GM11168 (cell line): ENCODE data around the gene SCGB2A2.

Experiments
- in situ Hi-C: fragments of 300-500 bp; cut with MboI; formaldehyde crosslinking; loops from one replicate; pipeline ENCODE4 v1.12.0; 2022; ENCODE audit warnings: low sequenced_read_pairs; ENCODE audit not compliant: unreplicated experiment

SCGB2A2 gene

DNA sequence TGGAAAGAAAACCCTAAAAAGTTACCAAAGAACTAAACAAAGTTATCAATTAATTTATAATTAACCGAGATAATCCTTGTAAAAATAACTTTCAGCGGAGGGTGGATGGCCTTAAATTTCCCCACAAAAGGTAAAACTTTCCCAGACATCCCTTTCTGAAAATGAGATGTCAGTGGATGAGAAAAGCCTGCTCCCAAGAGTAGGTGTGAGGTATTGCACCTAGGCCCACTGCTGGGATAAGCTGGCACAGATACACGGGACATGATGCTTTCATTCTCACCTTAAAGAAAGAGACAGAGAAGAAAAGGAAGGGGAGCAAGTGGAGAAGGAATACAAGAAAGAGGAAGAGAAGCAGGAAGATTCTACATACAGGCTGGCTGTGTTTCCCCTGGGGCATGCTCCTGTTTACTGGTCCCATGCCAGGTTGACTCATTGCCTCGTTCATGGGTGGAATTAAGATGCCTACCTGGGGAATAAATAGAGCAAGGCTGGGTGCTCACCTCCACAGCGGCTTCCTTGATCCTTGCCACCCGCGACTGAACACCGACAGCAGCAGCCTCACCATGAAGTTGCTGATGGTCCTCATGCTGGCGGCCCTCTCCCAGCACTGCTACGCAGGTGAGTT is at the start of gene SCGB2A2:
Gene SCGB2A2 (plus strand): TSS at position 505 of the 625 bp plus-strand sequence. CDS start 59 bp downstream, at position 564.
- in situ Hi-C loops: no loop called here

DNA sequence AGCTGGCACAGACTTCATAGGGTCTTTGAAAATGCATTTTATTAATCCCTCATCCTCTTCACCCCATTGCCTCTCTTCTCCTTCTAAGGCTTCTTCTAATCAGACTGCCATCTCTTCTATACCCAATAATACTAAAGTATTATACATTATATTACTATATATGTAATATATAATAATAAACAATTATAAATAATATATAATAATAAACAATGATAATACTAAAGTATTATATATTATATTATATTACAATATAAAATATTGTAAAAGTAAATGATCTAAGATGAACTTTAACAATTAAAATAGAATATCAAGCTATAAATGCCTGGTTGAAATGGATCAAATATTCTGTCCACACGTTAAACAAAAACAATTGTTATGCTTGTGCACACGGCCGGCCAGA is 48.5 kb upstream of the SCGB2A2 start:
- in situ Hi-C loops: no loop called here

DNA sequence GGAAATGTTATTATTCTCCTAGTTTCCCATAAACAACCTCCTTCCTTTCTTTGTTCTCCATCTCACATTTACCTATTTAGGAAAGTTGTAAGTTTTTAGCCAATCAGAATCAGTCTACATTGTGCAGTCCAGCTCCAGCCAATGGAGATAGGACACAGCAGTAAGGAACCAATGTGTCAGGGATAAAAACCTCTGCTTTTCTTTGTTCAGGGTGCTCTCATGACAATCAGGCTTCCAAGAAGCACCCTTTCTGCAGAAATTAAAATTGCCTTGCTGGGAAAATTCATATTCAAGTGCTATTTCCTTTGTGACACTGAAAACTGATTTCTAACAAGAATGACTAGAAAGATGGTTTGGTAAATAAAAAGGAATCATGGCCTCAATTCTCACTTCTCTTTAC is 46.9 kb upstream of the SCGB2A2 start:
- in situ Hi-C loops: no loop called here

DNA sequence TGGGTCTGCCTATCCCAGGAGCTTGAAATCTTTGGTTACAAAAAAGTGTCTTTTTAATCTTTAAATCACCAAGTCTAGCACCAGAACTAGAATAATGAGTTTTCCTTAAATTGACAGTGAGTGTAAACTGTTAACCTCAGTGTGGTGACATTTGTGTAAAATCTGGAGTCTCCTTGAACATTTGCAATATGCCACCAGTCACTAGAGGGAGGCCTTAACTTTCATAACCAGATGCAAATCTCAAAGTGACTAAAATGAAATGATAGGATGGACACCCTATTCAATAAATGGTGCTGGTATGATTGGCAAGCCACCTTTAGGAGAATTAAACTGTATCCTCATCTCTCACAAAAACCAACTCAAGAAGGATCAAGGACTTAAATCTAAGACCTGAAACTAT is 36.2 kb upstream of the SCGB2A2 start:
- in situ Hi-C loops: no loop called here

DNA sequence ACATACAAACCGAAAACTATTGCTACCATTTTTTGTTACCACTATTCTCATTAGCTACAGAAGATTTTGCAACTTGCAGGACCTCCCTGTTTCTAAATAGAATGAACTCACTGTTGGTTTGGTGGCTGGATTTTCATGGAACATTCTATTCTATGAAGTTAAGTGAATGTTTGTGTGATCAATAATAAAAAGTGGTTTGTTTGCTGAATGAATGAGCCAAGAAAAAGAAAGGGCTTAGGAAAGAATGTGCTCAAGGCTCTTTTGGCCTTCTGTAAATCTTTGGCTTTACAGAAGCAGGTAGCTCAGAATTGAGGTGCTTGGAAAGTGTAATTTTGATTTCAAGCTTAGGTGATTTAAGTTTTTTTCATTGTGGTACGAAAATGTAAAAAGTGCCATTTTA is 33.8 kb upstream of the SCGB2A2 start:
- in situ Hi-C loops: no loop called here

DNA sequence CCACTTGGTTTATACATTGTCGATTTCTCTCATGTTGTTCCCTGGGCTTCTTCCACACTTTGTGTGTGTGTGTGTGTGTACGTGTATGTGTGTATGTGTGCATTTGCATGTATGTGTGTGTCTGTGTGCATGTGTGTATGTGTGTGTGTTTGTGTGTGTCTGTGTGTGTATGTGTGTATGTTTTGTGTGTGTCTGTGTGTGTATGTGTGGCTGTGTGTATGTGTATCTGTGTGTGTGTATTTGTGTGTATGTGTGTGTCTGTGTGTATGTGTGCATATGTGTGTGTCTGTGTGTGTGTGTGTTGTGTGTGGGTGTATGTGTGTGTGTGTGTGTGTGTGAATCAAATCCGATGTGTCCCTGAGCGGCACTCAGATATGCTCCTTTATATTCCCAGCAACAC is 32.5 kb upstream of the SCGB2A2 start:
- in situ Hi-C loops: no loop called here

DNA sequence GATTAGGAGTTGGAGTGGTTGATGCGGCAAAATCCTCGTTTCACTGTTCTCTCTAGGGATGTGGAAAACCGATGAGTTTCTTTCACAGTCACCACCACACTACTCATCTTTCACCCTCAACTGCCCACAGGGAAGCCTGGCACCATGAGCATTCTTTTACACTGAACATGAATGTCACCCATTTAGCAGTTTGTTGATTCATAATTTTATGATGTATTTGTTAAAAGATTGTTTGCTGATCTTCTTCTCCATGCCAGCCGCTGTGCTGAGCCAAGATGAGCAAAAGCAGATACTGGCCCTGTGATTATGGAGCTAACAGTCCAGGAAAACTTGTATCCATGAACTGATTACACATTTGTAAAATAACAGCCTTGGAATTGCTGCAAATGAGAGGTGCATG is 31.8 kb upstream of the SCGB2A2 start:
- in situ Hi-C loops: no loop called here

DNA sequence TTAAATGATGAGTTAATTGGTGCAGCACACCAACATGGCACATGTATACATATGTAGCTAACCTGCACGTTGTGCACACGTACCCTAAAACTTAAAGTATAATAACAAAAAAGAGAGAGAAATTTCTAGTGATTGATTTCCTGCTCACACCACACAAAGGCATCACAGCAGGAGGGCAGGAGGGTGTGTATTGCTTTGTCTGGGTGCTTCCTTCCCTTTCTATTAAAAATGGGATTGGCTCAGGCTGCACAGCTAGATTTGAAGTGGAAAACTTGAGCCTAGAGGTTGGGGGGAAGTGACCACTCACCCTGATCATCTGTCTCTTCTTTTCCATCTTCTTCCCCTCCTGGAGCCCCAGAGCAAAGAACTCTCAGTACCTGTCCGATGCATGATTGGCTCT is 28.9 kb upstream of the SCGB2A2 start:
- in situ Hi-C loops: no loop called here

DNA sequence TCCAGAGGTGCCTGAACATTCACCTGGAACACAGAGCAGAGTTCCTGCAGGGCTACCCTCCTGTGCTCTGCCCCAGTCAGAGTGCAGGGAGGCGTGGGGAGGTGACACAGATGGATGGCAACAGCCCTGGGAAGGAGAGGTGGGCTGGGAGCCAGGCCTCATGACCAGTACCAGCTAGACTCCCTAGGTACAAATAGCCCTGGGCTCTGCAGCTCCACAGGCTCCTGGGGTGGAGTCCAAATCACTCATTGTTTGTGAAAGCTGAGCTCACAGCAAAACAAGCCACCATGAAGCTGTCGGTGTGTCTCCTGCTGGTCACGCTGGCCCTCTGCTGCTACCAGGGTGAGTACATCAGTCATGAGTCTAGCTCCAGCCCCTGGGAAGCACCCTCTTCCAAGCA is 27.9 kb upstream of the SCGB2A2 start, which contains the start of gene SCGB1D2:
Gene SCGB1D2 (plus strand): TSS at position 219 of the 400 bp plus-strand sequence. CDS start 69 bp downstream, at position 288.
- in situ Hi-C loops: no loop called here

DNA sequence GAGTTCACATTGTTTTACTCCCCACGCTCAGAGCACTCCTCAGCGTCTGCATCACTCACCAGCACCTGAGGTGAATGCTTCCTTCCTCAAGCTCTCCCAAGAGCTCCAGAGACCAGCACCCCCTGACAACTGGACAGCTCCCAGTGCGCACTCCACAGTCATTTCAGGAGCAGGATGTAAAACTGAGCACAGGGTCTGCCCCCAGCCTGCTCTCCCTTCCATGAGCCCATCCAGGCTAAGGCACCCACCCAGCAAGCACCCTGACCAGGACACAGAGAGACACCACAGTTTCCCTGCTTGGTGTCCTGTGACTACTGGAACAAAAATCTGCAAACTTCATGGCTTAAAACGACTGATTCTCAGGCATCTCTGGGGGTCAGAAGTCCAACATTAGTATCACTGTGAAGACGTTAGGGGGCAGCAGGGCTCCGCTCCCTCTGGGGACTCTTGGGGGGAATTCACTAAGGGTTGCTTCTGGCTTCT is 24.6 kb upstream of the SCGB2A2 start:
- in situ Hi-C loops: no loop called here

DNA sequence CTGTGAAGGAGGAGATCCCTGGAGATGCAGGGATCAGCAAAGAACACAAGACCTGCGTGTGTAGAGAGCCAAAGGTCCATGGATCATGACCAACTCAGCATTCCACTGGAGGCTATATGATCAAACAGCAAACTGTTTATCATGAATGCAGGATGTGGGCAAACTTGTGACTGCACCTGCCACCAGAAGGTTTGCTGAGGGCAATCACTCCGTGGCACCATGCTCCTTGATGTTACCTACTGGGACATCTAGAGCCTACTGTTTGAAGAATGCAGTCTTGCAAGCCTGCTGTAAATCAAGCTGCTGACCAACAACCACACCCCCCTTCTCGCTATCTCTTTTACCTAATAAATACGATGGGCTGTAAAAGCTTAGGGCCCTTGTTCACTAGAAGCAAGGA is 18.3 kb upstream of the SCGB2A2 start:
- in situ Hi-C loops: no loop called here

DNA sequence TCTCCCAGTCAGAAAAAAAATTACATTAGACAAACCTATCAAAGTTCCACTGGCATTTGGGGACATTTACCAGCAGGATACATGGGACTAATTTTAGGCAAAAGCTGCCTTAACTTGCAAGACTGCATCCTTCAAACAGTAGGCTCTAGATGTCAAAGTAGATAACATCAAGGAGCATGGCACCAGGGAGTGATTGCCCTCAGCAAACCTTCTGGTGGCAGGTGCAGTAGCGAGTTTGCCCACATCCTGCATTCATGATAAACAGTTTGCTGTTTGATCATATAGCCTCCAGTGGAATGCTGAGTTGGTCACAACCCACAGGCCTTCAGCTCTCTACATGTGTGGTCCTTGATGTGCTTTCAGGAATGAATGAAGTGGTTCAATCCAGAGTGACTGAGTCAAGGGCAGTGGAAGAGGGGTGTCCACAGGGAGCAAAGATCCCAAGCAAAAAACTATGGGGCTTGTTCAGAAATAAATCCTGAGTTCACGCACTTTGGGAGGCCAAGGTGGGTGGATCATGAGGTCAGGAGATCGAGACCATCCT is 15.9 kb upstream of the SCGB2A2 start:
- in situ Hi-C loops: no loop called here

DNA sequence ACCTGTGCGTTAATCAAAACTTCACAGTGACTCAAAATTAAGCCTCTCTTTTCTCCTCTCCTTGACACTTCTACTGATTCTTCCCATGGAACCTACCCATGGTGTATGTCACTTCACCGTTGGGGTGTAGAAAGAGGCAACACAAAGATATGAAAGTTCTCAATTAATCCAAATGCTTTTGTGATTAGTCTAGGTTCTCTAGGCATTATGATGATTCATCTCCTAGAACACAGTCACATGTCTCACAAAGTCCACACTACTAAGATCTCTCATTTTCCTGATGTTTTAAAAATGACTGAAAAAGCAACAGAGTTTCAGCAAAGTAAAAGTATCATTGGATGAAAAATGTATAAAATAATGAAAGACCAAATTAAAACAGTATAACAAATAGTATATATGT is 13.7 kb upstream of the SCGB2A2 start:
- in situ Hi-C loops: no loop called here

DNA sequence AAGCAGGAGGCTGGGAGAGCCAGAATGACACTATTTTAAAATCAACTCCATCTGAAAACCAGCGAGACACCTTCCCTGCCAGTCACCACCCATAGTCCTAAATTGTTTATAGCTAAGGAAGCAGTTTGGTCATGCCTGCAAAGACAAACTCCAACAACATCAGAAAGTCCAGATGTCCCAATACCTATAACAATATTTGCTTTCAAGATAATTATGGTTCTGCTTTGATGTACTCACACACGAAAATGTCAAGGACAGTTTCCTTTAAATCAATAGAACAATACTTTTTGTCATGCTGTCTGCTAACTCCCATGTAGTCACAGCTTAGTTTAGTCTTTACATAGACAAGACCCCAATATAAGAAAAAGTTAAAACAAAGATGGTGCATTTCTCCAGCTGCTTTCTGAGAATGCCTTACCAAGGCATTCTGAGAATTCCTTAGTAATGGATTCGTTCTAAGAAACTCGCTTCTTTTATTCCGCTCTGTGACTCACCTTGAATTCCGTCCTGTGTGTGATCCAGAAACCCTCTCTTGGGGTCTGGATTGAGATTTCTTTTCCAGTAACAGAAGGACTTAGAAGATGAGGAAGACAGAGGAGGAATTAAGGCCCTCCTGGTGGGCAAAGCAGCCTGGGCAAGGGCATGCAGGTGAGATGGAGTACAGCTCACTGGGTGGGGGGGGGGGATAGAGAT is 9.6 kb upstream of the SCGB2A2 start:
- in situ Hi-C loops: no loop called here

DNA sequence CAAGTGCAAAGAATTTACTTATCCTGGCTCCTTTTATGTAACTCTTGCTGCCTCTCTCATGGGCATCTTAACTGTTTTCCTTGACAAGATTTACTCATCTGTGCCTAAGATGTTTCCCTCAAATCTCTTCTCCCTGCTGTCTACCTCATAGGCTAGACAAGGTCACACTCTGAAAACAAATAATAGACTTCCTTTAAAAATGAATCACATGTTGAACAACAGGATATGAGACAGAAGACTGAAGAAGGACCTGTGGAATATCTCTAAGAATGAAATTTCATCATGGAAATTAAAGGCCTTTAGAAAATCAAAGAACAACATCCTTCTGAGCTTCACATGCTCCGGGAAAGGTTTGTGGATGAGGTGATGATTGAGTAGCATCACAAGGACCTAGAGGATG is 6.0 kb upstream of the SCGB2A2 start:
- in situ Hi-C loops: no loop called here

DNA sequence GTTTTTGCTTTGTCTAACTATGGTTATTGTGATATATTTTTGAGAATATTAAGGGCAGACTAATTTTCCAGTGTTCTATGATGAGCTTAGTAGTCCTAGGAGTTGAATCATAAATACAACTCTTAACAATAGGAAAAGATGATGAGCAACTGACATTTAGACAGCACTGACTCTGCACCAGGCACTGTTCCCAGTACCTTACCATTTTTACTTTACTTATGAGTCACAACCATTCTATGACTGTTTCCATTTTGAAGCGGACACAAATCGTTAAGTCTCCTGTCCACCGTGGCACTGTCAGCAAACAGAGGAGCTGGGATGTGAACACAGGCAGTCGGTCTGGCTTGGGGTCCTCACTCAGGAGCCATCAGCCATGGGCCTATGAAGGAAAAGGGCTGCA is 3.4 kb upstream of the SCGB2A2 start:
- in situ Hi-C loops: no loop called here

DNA sequence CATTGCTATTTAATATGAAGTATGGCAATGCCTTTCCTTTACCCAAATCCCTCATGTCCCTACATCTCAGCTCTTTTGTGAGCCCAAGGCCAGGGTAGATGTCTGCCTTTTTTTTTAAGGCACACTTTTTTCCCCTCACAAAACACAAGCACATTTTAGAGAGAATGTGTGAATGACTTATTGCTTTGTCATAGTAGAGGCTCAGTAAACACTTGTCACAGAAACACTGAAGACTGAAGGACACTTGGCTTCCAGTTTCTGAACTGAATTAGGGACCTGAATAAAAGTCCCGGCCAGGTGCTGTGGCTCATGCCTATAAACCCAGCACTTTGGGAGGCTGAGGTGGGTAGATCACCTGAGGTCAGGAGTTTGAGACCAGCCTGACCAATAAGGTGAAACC is 2.9 kb upstream of the SCGB2A2 start:
- in situ Hi-C loops: no loop called here

DNA sequence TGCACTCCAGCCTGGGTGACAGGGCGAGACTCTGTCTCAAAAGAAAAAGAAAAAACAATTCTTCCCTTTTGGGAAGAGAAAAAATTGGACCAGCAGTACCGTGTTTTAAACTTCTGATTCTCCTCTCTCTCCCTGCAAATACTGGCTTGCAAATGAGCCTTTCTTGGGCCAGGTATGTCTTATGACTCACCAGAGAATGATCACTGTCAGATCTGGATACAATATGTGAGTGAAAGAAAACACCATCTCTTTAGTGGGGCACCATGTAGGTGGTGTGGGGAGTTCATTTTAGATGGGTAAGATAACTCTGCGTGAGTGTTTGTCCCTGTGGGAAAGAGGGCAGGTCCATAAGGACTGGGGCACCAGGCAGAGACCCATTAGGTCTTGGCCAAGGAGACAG is 2.4 kb upstream of the SCGB2A2 start:
- in situ Hi-C loops: no loop called here

DNA sequence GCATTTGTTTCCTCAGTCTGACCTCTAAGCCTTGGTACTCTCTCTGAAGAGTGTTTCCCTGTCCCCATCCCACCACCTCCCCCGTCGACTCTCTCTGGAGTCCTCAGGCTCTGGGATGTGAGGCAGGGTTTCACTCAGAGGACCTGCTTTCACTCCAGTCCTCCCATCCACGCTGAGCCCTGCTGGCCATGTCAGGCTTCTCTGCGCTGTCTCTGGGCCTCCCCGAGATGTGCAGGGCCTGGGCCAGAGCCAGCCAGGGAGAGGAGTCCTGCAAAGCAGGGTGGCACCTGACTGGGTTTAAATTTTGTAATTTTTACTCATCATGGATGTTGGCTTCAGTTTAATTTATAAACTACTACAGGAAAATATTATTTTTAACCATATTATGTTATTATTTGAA is 3.3 kb downstream of the SCGB2A2 start:
- in situ Hi-C loops: no loop called here

DNA sequence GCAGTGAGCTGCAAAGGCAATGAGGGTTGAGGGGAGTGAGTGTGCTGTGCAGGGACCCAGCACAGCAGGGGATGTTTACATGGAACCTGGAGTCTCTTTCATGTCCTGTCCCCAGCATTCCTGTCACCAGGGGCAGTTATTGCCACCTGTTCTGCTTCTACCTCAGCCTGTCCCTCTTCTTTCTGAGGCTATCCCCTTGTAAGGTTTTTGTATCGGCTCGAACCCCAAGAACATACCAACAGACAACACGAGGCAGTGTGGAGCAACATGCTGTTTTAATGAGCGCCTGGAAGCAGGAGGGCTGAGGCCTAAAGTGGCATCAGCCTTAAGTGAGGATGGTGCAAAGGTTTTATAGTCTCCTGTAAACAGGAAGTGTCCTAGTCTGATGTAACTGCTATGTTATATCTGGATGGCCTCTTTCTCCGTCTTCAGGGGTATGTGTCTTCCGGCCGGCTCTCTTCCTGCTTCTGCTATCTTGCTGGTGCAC is 3.9 kb downstream of the SCGB2A2 start:
- in situ Hi-C loops: no loop called here

DNA sequence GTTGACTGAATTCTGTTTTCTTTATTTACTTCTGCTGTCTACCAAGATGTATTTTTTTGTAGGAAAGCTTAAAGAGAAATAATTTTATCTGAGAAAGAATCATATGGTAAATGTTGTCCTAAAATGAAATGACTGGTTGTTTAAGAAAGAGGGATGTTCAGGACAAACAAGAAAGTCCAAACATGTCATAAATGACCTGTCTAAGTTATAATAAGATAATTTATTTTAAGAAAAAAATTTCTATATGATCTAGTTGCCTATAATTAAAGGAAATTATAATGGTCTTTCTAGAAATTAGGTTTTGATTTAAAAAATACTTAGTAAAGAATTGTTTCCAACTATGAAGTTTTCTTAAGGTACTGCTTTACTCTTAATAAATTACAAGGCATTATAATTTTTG is 10.5 kb downstream of the SCGB2A2 start:
- in situ Hi-C loops: no loop called here

DNA sequence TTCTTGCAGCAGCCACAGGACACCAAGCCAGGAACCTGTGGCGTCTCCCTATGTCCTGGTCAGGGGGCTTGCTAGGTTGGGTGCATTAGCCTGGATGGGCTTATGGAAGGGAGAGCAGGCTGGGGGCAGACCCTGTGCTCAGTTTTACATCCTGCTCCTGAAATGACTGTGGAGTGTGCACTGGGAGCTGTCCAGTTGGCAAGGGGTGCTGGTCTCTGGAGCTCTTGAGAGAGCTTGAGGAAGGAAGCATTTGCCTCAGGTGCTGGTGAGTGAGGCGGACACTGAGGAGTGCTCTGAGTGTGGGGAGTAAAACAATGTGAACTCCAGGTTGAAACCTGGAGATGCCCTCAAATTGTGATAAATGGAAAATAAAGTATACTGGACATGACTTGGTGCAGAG is 25.5 kb downstream of the SCGB2A2 start:
- in situ Hi-C loops: no loop called here
